Left ventricle myocardium inferior (tissue), 1 donor: ENCODE results near the gene MEDAG. TPM values are rescaled to one million over a fixed set of nuclear protein-coding genes. Genes with fewer than 3 reads are reported as not detected.

Source experiments
- DNase-seq: peaks from one replicate; pipeline ENCODE4 v3.0.0-alpha.2; 2020
- H3K27ac ChIP-seq: fragments of 200-600 bp; replicated peaks from 2 replicates; pipeline ENCODE4 v1.8.0; 2021
- H3K27me3 ChIP-seq: fragments of 200-600 bp; 2 replicates; pipeline ENCODE4 v1.8.0; 2021; ENCODE audit warnings: low read depth
- H3K36me3 ChIP-seq: fragments of 200-600 bp; 2 replicates; pipeline ENCODE4 v1.8.0; 2021
- H3K4me1 ChIP-seq: fragments of 200-600 bp; 2 replicates; pipeline ENCODE4 v1.8.0; 2021
- H3K4me3 ChIP-seq: fragments of 200-600 bp; 2 replicates; pipeline ENCODE4 v1.8.0; 2021; ENCODE audit warnings: mild to moderate bottlenecking, moderate library complexity
- H3K9me3 ChIP-seq: fragments of 200-600 bp; replicated peaks from 2 replicates; pipeline ENCODE4 v1.8.0; 2021
- CTCF ChIP-seq: fragments of 200-600 bp; IDR thresholded peaks from 2 replicates; pipeline ENCODE4 v1.8.0; 2021; ENCODE audit warnings: antibody characterized with exemption, mild to moderate bottlenecking, borderline replicate concordance
- intact Hi-C: fragments of 100-400 bp; cut with micrococcal nuclease; formaldehyde crosslinking; loops from one replicate; pipeline ENCODE4 v1.11.0; 2022
- total RNA-seq: library from RNA; stranded (reverse); fragmentation: NEBNext Ultra II Directional; extraction: Animal tissue kit (Norgen Biotek cat#: 25700); gene quantifications from one replicate; pipeline ENCODE4 v1.2.1, GENCODE V29; 2021
- donor health status: DM: no; HTN: yes; CAD: no; lungs with severe emphysema.

Gene MEDAG
- total RNA-seq, 1 donor from 2014 or later: 5.9 TPM

- Histone ChIP-seq H3K27ac (peak overlapping the region; percentile 63), H3K9me3 (no peaks in the 10 kb centered on the region), H3K4me3 (no peak overlapping the region), H3K36me3 (no peaks in the 10 kb centered on the region), H3K4me1 (peaks cover 8% of the 10 kb centered on the region), H3K27me3 (peaks cover 15% of the 10 kb centered on the region)
- intact Hi-C loops: no loop called here
- DNase-seq: no peak
- TF ChIP-seq CTCF: no peak
Measured at GRCh38 chr13:30880856-30881155, 25.3 kb upstream of the MEDAG start.

- peaks cover 15% of the 10 kb centered on the region for H3K27me3 ChIP-seq
- TF ChIP-seq CTCF: no peak
- H3K4me1 ChIP-seq: peaks cover 8% of the 10 kb centered on the region
- peak; percentile 47 for DNase-seq
- intact Hi-C loops: no loop called here
- H3K36me3 ChIP-seq: no peaks in the 10 kb centered on the region
- no peak overlapping the region for H3K4me3 ChIP-seq
- H3K27ac ChIP-seq: peak overlapping the region; percentile 63
- no peaks in the 10 kb centered on the region for H3K9me3 ChIP-seq
Measured at GRCh38 chr13:30881191-30881651, 24.9 kb upstream of the MEDAG start.

- intact Hi-C loops: no loop called here
- H3K4me3 ChIP-seq: no peak overlapping the region
- no peak for TF ChIP-seq CTCF
- no peak for DNase-seq
- peaks cover 15% of the 10 kb centered on the region for H3K27me3 ChIP-seq
- no peaks in the 10 kb centered on the region for H3K9me3 ChIP-seq
- no peaks in the 10 kb centered on the region for H3K36me3 ChIP-seq
- peaks cover 8% of the 10 kb centered on the region for H3K4me1 ChIP-seq
- no peak overlapping the region for H3K27ac ChIP-seq
Measured at GRCh38 chr13:30882026-30882850, 23.8 kb upstream of the MEDAG start.

- no peaks in the 10 kb centered on the region for H3K36me3 ChIP-seq
- no peaks in the 10 kb centered on the region for H3K9me3 ChIP-seq
- peaks cover 15% of the 10 kb centered on the region for H3K27me3 ChIP-seq
- DNase-seq: no peak
- H3K27ac ChIP-seq: no peak overlapping the region
- H3K4me1 ChIP-seq: peaks cover 8% of the 10 kb centered on the region
- no peak for TF ChIP-seq CTCF
- H3K4me3 ChIP-seq: no peak overlapping the region
- intact Hi-C loops: no loop called here
Measured at GRCh38 chr13:30882996-30883766, 22.9 kb upstream of the MEDAG start.

- no peak for DNase-seq
- H3K27ac ChIP-seq: no peak overlapping the region
- no peak overlapping the region for H3K4me3 ChIP-seq
- H3K36me3 ChIP-seq: no peaks in the 10 kb centered on the region
- peaks cover 7% of the 10 kb centered on the region for H3K4me1 ChIP-seq
- no peak for TF ChIP-seq CTCF
- H3K27me3 ChIP-seq: peaks cover 14% of the 10 kb centered on the region
- intact Hi-C loops: no loop called here
- peaks cover 8% of the 10 kb centered on the region for H3K9me3 ChIP-seq
Measured at GRCh38 chr13:30884543-30884942, 21.5 kb upstream of the MEDAG start.
